NCI-H1417 treated with DMSO at 0.1 percent for 48 hours (cell line): ENCODE measurements around the gene KLHL18.
"Not testable (repeated sequence)": the region's sequence is repeated elsewhere in the genome, so short reads cannot be mapped to it uniquely, and the experiment has no call there.

Experiments
- DNase-seq: peaks from one replicate; lab custom pipeline; 2025; lab: John Stamatoyannopoulos, UW

Gene KLHL18

GRCh38 chr3:47282424-47283192, at the start of gene KLHL18, which contains the start of gene KIF9:
Gene KLHL18, plus strand, starts transcription at chr3:47282944. Its CDS starts 22 bp downstream, at chr3:47282966.
Gene KIF9, minus strand, starts transcription at chr3:47282799. Its CDS starts 5,425 bp downstream, at chr3:47277374.
- peak; percentile 51 for DNase-seq

- DNase-seq = no peak
These were observed 44.7 kb upstream of the KLHL18 start for GRCh38 chr3:47238017-47238416.

GRCh38 chr3:47239929-47240328, 42.8 kb upstream of the KLHL18 start:
- no peak for DNase-seq

- DNase-seq = no peak
These were observed 39.2 kb upstream of the KLHL18 start for GRCh38 chr3:47243419-47244147.

GRCh38 chr3:47244531-47245100, 38.1 kb upstream of the KLHL18 start:
- no peak for DNase-seq

GRCh38 chr3:47245271-47245670, 37.5 kb upstream of the KLHL18 start:
- DNase-seq = no peak

- DNase-seq = no peak
These were observed 35.3 kb upstream of the KLHL18 start for GRCh38 chr3:47247131-47248064.

GRCh38 chr3:47250309-47251060, 32.3 kb upstream of the KLHL18 start:
- no peak for DNase-seq

- DNase-seq = not testable (repeated sequence)
These were observed 31.7 kb upstream of the KLHL18 start for GRCh38 chr3:47251085-47251484.

- no peak for DNase-seq
These were observed 31.1 kb upstream of the KLHL18 start for GRCh38 chr3:47251689-47252088.

GRCh38 chr3:47256331-47256730, 26.4 kb upstream of the KLHL18 start:
- not testable (repeated sequence) for DNase-seq

- no peak for DNase-seq
These were observed 23.6 kb upstream of the KLHL18 start for GRCh38 chr3:47259114-47259513.

GRCh38 chr3:47260605-47261004, 22.1 kb upstream of the KLHL18 start:
- DNase-seq = no peak

GRCh38 chr3:47261301-47261700, 21.4 kb upstream of the KLHL18 start:
- no peak for DNase-seq

GRCh38 chr3:47265008-47265407, 17.7 kb upstream of the KLHL18 start:
- DNase-seq = no peak

GRCh38 chr3:47265725-47266428, 16.9 kb upstream of the KLHL18 start:
- DNase-seq = no peak

- DNase-seq = no peak
These were observed 15.8 kb upstream of the KLHL18 start for GRCh38 chr3:47266709-47267489.

GRCh38 chr3:47267490-47267824, 15.3 kb upstream of the KLHL18 start:
- DNase-seq = no peak

- no peak for DNase-seq
These were observed 12.2 kb upstream of the KLHL18 start for GRCh38 chr3:47270526-47270925.

- no peak for DNase-seq
These were observed 9.2 kb upstream of the KLHL18 start for GRCh38 chr3:47273564-47273963.
